ENCODE data around the gene C1orf35.

Gene C1orf35

GRCh38 chr1:228097333-228098081 lies 5.6 kb downstream of the C1orf35 start:
- no peak overlapping the region for H3K27ac ChIP-seq
- TF ChIP-seq ZFX (IDR thresholded peaks at IDR 0.05) = no peak
- no peak for TF ChIP-seq CTCF (conservative IDR thresholded peaks at IDR 0.05)

GRCh38 chr1:228096416-228097332 lies 6.5 kb downstream of the C1orf35 start:
- TF ChIP-seq ZFX (IDR thresholded peaks at IDR 0.05) (no peak), CTCF (conservative IDR thresholded peaks at IDR 0.05) (no peak)

GRCh38 chr1:228095938-228096337 lies 7.2 kb downstream of the C1orf35 start:
- TF ChIP-seq ZFX (IDR thresholded peaks at IDR 0.05) (no peak), CTCF (conservative IDR thresholded peaks at IDR 0.05) (no peak)
- H3K27ac ChIP-seq = no peak overlapping the region

More at GRCh38 chr1:228096416-228097332, 6.5 kb downstream of the C1orf35 start:
- no peak overlapping the region for H3K27ac ChIP-seq

- TF ChIP-seq ZFX (IDR thresholded peaks at IDR 0.05) = no peak
- TF ChIP-seq CTCF (conservative IDR thresholded peaks at IDR 0.05) = no peak
- no peak overlapping the region for H3K27ac ChIP-seq
Observed at GRCh38 chr1:228095161-228095560, 8.0 kb downstream of the C1orf35 start.

GRCh38 chr1:228094432-228095016 lies 8.6 kb downstream of the C1orf35 start:
- no peak overlapping the region for H3K27ac ChIP-seq
- TF ChIP-seq ZFX (IDR thresholded peaks at IDR 0.05) (no peak), CTCF (conservative IDR thresholded peaks at IDR 0.05) (no peak)

GRCh38 chr1:228093050-228093906 lies 9.8 kb downstream of the C1orf35 start:
- TF ChIP-seq ZFX (IDR thresholded peaks at IDR 0.05) (no peak), CTCF (conservative IDR thresholded peaks at IDR 0.05) (no peak)
- H3K27ac ChIP-seq = peak overlapping the region; percentile 83

All from C4-2B (cell line).